ENCODE measurements around the gene RASSF7. TPM values are rescaled to one million over a fixed set of nuclear protein-coding genes. Genes with fewer than 3 reads are reported as not detected.

RASSF7 gene
- 41.3 and 45.5 TPM in 2 replicates for polyA plus RNA-seq (2013)

GRCh38 chr11:560305-561147, at the start of gene RASSF7, which contains the start of gene LMNTD2:
Gene RASSF7 (plus strand): TSS chr11:560970. CDS start chr11:561769, 799 bp downstream.
Gene LMNTD2 (minus strand): TSS chr11:560738. CDS start chr11:560716, 22 bp downstream.
- H3K79me2 ChIP-seq (ENCODE audit: control insufficient read depth, insufficient read depth, low read length, poor library complexity) = peaks cover 20% of the 10 kb centered on the region
- peak within 1 kb of the TSS; percentile 97 for H4K8ac ChIP-seq (ENCODE audit: low read depth, low read length)
- H2BK12ac ChIP-seq (ENCODE audit: low read length) = peak within 1 kb of the TSS; percentile 67
- peak within 1 kb of the TSS; percentile 86 for H2BK5ac ChIP-seq (ENCODE audit: low read depth, low read length, poor library complexity)
- peak within 1 kb of the TSS; percentile 82 for H3K4ac ChIP-seq (ENCODE audit: low read depth, low read length)
- peak within 1 kb of the TSS; percentile 86 for H3K4me3 ChIP-seq (ENCODE audit: low read depth, low read length)
- H3K27ac ChIP-seq (ENCODE audit: low read depth, low read length) = peak within 1 kb of the TSS; percentile 89
- H2AK5ac ChIP-seq (ENCODE audit: low read length) = peak within 1 kb of the TSS; percentile 81
- WGBS (ENCODE audit: extremely low coverage, insufficient coverage, insufficient read length) = no CpG with 5 or more reads among the region's 95 CpGs
- H3K23ac ChIP-seq (ENCODE audit: low read length) = no peak within 1 kb of the TSS
- peaks cover 31% of the 10 kb centered on the region for H3K79me1 ChIP-seq (ENCODE audit: low read length)
- peak within 1 kb of the TSS; percentile 83 for H3K9ac ChIP-seq (ENCODE audit: low read length)
- peak within 1 kb of the TSS; percentile 81 for H3K18ac ChIP-seq (ENCODE audit: low read length)
- H3K27me3 ChIP-seq (ENCODE audit: insufficient read depth, low read length) = peaks cover 12% of the 10 kb centered on the region
- peak within 1 kb of the TSS; percentile 78 for H2AFZ ChIP-seq (ENCODE audit: insufficient read depth, low read length, poor library complexity)
- H3K9me3 ChIP-seq (ENCODE audit: insufficient read depth, low read depth, low read length) = peaks cover 6% of the 10 kb centered on the region
- peak within 1 kb of the TSS; percentile 77 for H3K4me2 ChIP-seq (ENCODE audit: low read length)
- H3K4me1 ChIP-seq (ENCODE audit: control insufficient read depth in 1 of 2, insufficient read depth in 2 of 2, low read length in 2 of 2) = peaks cover 40 to 46% of the 10 kb centered on the region in 2 experiments
- H4K91ac ChIP-seq (ENCODE audit: low read depth, low read length) = peak within 1 kb of the TSS; percentile 96
- H3K14ac ChIP-seq (ENCODE audit: low read length) = peak within 1 kb of the TSS; percentile 94
- peak within 1 kb of the TSS; percentile 83 for H2BK120ac ChIP-seq (ENCODE audit: insufficient read depth, low read length, poor library complexity)
- peaks cover 11 to 22% of the 10 kb centered on the region in 2 experiments for H3K36me3 ChIP-seq (ENCODE audit: control insufficient read depth in 1 of 2, insufficient read depth in 2 of 2, low read length in 2 of 2)
- peak within 1 kb of the TSS; percentile 94 for H4K12ac ChIP-seq (ENCODE audit: low read depth, low read length)
- DNase-seq = peak; percentile 93 to 94

- Histone ChIP-seq H3K9ac (ENCODE audit: low read length) (no peak overlapping the region), H3K14ac (ENCODE audit: low read length) (no peak overlapping the region), H3K79me1 (ENCODE audit: low read length) (no peaks in the 10 kb centered on the region), H2BK120ac (ENCODE audit: insufficient read depth, low read length, poor library complexity) (no peak overlapping the region), H3K23ac (ENCODE audit: low read length) (no peak overlapping the region), H3K27me3 (ENCODE audit: insufficient read depth, low read length) (no peaks in the 10 kb centered on the region), H2BK12ac (ENCODE audit: low read length) (no peak overlapping the region), H4K8ac (ENCODE audit: low read depth, low read length) (no peak overlapping the region), H3K4ac (ENCODE audit: low read depth, low read length) (no peak overlapping the region), H2BK5ac (ENCODE audit: low read depth, low read length, poor library complexity) (no peak overlapping the region), H2AFZ (ENCODE audit: insufficient read depth, low read length, poor library complexity) (no peak overlapping the region), H3K27ac (ENCODE audit: low read depth, low read length) (no peak overlapping the region), H4K91ac (ENCODE audit: low read depth, low read length) (no peak overlapping the region), H3K4me1 (ENCODE audit: control insufficient read depth in 1 of 2, insufficient read depth in 2 of 2, low read length in 2 of 2) (peaks cover 0 to 3% of the 10 kb centered on the region in 2 experiments), H3K36me3 (ENCODE audit: control insufficient read depth in 1 of 2, insufficient read depth in 2 of 2, low read length in 2 of 2) (peaks cover 23 to 24% of the 10 kb centered on the region in 2 experiments), H3K9me3 (ENCODE audit: insufficient read depth, low read depth, low read length) (peaks cover 14% of the 10 kb centered on the region), H3K4me2 (ENCODE audit: low read length) (no peak overlapping the region), H3K4me3 (ENCODE audit: low read depth, low read length) (no peak overlapping the region), H2AK5ac (ENCODE audit: low read length) (no peak overlapping the region), H3K79me2 (ENCODE audit: control insufficient read depth, insufficient read depth, low read length, poor library complexity) (no peaks in the 10 kb centered on the region), H4K12ac (ENCODE audit: low read depth, low read length) (no peak overlapping the region), H3K18ac (ENCODE audit: low read length) (no peak overlapping the region)
- DNase-seq = no peak
- WGBS (ENCODE audit: extremely low coverage, insufficient coverage, insufficient read length) = no CpG with 5 or more reads among the region's 29 CpGs
Measured at GRCh38 chr11:512761-513595, 47.8 kb upstream of the RASSF7 start.

- Histone ChIP-seq H3K79me2 (ENCODE audit: control insufficient read depth, insufficient read depth, low read length, poor library complexity) (no peaks in the 10 kb centered on the region), H3K23ac (ENCODE audit: low read length) (no peak overlapping the region), H2BK12ac (ENCODE audit: low read length) (no peak overlapping the region), H2AK5ac (ENCODE audit: low read length) (no peak overlapping the region), H3K27me3 (ENCODE audit: insufficient read depth, low read length) (no peaks in the 10 kb centered on the region), H4K8ac (ENCODE audit: low read depth, low read length) (no peak overlapping the region), H3K79me1 (ENCODE audit: low read length) (no peaks in the 10 kb centered on the region), H3K18ac (ENCODE audit: low read length) (no peak overlapping the region), H3K4ac (ENCODE audit: low read depth, low read length) (no peak overlapping the region), H4K12ac (ENCODE audit: low read depth, low read length) (no peak overlapping the region), H3K27ac (ENCODE audit: low read depth, low read length) (no peak overlapping the region), H3K9me3 (ENCODE audit: insufficient read depth, low read depth, low read length) (peaks cover 21% of the 10 kb centered on the region), H2BK5ac (ENCODE audit: low read depth, low read length, poor library complexity) (no peak overlapping the region), H3K4me2 (ENCODE audit: low read length) (no peak overlapping the region), H4K91ac (ENCODE audit: low read depth, low read length) (no peak overlapping the region), H3K4me1 (ENCODE audit: control insufficient read depth in 1 of 2, insufficient read depth in 2 of 2, low read length in 2 of 2) (peaks cover 2 to 3% of the 10 kb centered on the region in 2 experiments), H2BK120ac (ENCODE audit: insufficient read depth, low read length, poor library complexity) (no peak overlapping the region), H3K36me3 (ENCODE audit: control insufficient read depth in 1 of 2, insufficient read depth in 2 of 2, low read length in 2 of 2) (peaks cover 18 to 23% of the 10 kb centered on the region in 2 experiments), H3K14ac (ENCODE audit: low read length) (no peak overlapping the region), H3K4me3 (ENCODE audit: low read depth, low read length) (no peak overlapping the region), H2AFZ (ENCODE audit: insufficient read depth, low read length, poor library complexity) (no peak overlapping the region), H3K9ac (ENCODE audit: low read length) (no peak overlapping the region)
- no CpG with 5 or more reads among the region's 10 CpGs for WGBS (ENCODE audit: extremely low coverage, insufficient coverage, insufficient read length)
- DNase-seq = no peak
Measured at GRCh38 chr11:514606-515005, 46.2 kb upstream of the RASSF7 start.

GRCh38 chr11:515131-515530, 45.6 kb upstream of the RASSF7 start:
- no peak overlapping the region for H3K4ac ChIP-seq (ENCODE audit: low read depth, low read length)
- no peak overlapping the region for H3K18ac ChIP-seq (ENCODE audit: low read length)
- H3K4me2 ChIP-seq (ENCODE audit: low read length) = no peak overlapping the region
- no peak overlapping the region for H2BK12ac ChIP-seq (ENCODE audit: low read length)
- H3K27ac ChIP-seq (ENCODE audit: low read depth, low read length) = no peak overlapping the region
- no peak overlapping the region for H3K9ac ChIP-seq (ENCODE audit: low read length)
- H2BK5ac ChIP-seq (ENCODE audit: low read depth, low read length, poor library complexity) = no peak overlapping the region
- no peak overlapping the region for H4K8ac ChIP-seq (ENCODE audit: low read depth, low read length)
- no peaks in the 10 kb centered on the region for H3K27me3 ChIP-seq (ENCODE audit: insufficient read depth, low read length)
- WGBS (ENCODE audit: extremely low coverage, insufficient coverage, insufficient read length) = no CpG with 5 or more reads among the region's 6 CpGs
- H2AFZ ChIP-seq (ENCODE audit: insufficient read depth, low read length, poor library complexity) = no peak overlapping the region
- H3K4me1 ChIP-seq (ENCODE audit: control insufficient read depth in 1 of 2, insufficient read depth in 2 of 2, low read length in 2 of 2) = peaks cover 2 to 3% of the 10 kb centered on the region in 2 experiments
- peaks cover 21% of the 10 kb centered on the region for H3K9me3 ChIP-seq (ENCODE audit: insufficient read depth, low read depth, low read length)
- no peak overlapping the region for H3K23ac ChIP-seq (ENCODE audit: low read length)
- H4K91ac ChIP-seq (ENCODE audit: low read depth, low read length) = no peak overlapping the region
- no peak overlapping the region for H3K4me3 ChIP-seq (ENCODE audit: low read depth, low read length)
- no peaks in the 10 kb centered on the region for H3K79me1 ChIP-seq (ENCODE audit: low read length)
- no peak overlapping the region for H2AK5ac ChIP-seq (ENCODE audit: low read length)
- H2BK120ac ChIP-seq (ENCODE audit: insufficient read depth, low read length, poor library complexity) = no peak overlapping the region
- H3K79me2 ChIP-seq (ENCODE audit: control insufficient read depth, insufficient read depth, low read length, poor library complexity) = no peaks in the 10 kb centered on the region
- no peak overlapping the region for H3K14ac ChIP-seq (ENCODE audit: low read length)
- no peak for DNase-seq
- no peak overlapping the region for H4K12ac ChIP-seq (ENCODE audit: low read depth, low read length)
- peaks cover 14 to 20% of the 10 kb centered on the region in 2 experiments for H3K36me3 ChIP-seq (ENCODE audit: control insufficient read depth in 1 of 2, insufficient read depth in 2 of 2, low read length in 2 of 2)
